Nephron progenitor cell (in vitro differentiated cells): ENCODE data around the gene DBT.

Source experiments
- DNase-seq: peaks from one replicate; pipeline ENCODE4 v3.0.0; 2021
- H3K27ac Mint-ChIP-seq: 2 replicates; pipeline ENCODE4 v1.8.0; 2021; ENCODE audit warnings: mild to moderate bottlenecking, moderate library complexity, mixed read lengths
- H3K27me3 Mint-ChIP-seq: 2 replicates; pipeline ENCODE4 v1.8.0; 2021; ENCODE audit warnings: mild to moderate bottlenecking, low read depth, mixed read lengths; ENCODE audit not compliant: poor library complexity
- H3K36me3 Mint-ChIP-seq: 2 replicates; pipeline ENCODE4 v1.8.0; 2021; ENCODE audit warnings: low read depth, mixed read lengths
- H3K4me1 Mint-ChIP-seq: 2 replicates; pipeline ENCODE4 v1.8.0; 2021; ENCODE audit warnings: mixed read lengths
- H3K4me3 Mint-ChIP-seq: 2 replicates; pipeline ENCODE4 v1.8.0; 2021; ENCODE audit warnings: mild to moderate bottlenecking, moderate library complexity, mixed read lengths
- H3K9me3 Mint-ChIP-seq: 2 replicates; pipeline ENCODE4 v1.8.0; 2021; ENCODE audit warnings: mild to moderate bottlenecking, moderate library complexity, mixed read lengths
- TF ChIP-seq, protein P1 (sequence below): fragments of 200-600 bp; sonication (generic); IDR thresholded peaks from 2 replicates; pipeline ENCODE4 v1.5.0; 2021; ENCODE audit warnings: antibody characterized with exemption

Gene DBT

DNA sequence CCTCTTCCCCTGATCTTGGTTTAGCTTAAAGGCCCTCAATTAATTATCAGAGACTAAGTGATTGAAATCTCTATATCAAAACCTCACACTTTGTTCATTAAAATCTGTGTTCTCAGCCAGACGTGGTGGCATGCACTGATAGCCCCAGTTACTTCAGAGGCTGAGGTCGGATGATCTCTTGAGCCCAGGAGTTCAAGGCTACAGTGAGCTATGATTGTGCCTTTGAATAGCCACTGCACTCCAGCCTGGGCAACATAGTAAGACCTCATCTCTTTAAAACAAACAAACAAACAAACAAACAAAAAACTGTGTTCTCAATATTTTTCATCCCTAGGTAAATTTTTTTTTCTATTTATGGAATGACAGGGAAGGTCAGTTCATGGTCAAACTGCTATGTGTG lies 98.0 kb downstream of the DBT start:
- Mint-ChIP-seq H3K4me1 (no peaks in the 10 kb centered on the region), H3K27ac (no peak overlapping the region), H3K9me3 (no peaks in the 10 kb centered on the region), H3K36me3 (peaks cover 17% of the 10 kb centered on the region), H3K4me3 (no peak overlapping the region), H3K27me3 (no peaks in the 10 kb centered on the region)
- no peak for DNase-seq
- TF ChIP-seq, protein P1, sequence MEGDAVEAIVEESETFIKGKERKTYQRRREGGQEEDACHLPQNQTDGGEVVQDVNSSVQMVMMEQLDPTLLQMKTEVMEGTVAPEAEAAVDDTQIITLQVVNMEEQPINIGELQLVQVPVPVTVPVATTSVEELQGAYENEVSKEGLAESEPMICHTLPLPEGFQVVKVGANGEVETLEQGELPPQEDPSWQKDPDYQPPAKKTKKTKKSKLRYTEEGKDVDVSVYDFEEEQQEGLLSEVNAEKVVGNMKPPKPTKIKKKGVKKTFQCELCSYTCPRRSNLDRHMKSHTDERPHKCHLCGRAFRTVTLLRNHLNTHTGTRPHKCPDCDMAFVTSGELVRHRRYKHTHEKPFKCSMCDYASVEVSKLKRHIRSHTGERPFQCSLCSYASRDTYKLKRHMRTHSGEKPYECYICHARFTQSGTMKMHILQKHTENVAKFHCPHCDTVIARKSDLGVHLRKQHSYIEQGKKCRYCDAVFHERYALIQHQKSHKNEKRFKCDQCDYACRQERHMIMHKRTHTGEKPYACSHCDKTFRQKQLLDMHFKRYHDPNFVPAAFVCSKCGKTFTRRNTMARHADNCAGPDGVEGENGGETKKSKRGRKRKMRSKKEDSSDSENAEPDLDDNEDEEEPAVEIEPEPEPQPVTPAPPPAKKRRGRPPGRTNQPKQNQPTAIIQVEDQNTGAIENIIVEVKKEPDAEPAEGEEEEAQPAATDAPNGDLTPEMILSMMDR: no peak

DNA sequence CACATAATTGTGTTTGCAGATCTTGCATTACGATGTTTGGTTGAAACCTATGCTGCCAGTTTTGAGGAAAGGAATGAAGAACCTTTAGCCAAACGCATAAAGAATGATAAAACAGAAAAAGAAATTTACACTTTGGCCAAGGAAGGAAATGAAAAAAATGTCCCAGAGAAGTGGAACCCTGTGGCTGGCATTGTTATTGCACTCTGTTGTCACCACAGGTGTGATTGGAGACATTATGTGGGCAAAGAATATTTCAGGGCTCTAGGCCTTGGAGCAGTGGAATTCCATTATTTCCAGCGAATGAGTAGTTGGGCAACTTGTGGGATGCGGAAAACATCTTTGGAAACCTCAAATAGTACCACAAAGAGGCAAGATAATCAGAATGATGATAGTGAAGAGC lies 101.8 kb downstream of the DBT start:
- H3K4me1 Mint-ChIP-seq: no peaks in the 10 kb centered on the region
- no peaks in the 10 kb centered on the region for H3K27me3 Mint-ChIP-seq
- H3K36me3 Mint-ChIP-seq: peaks cover 43% of the 10 kb centered on the region
- TF ChIP-seq, protein P1: no peak
- H3K4me3 Mint-ChIP-seq: no peak overlapping the region
- no peaks in the 10 kb centered on the region for H3K9me3 Mint-ChIP-seq
- no peak for DNase-seq
- H3K27ac Mint-ChIP-seq: no peak overlapping the region

DNA sequence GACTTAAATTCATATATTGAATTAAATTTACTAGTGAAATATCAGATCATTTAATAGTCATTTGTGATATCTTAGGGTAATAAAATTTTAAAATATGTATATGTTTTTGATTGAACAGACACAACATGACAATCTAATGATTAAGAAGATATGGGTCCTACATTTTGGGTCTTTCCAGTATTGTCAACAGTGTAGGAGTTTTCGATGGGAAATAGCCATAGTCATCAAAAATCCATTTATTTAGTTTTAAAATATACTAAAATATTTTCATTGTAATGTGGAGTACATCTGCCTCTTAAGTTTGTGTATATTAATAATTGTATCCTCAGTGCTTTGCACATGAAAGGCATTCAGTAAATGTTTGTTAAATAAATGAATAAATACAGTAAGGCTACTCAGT lies 102.7 kb downstream of the DBT start:
- TF ChIP-seq, protein P1: no peak
- Mint-ChIP-seq H3K27me3 (no peaks in the 10 kb centered on the region), H3K36me3 (peaks cover 52% of the 10 kb centered on the region), H3K27ac (no peak overlapping the region), H3K4me1 (no peaks in the 10 kb centered on the region), H3K4me3 (no peak overlapping the region), H3K9me3 (no peaks in the 10 kb centered on the region)
- no peak for DNase-seq

DNA sequence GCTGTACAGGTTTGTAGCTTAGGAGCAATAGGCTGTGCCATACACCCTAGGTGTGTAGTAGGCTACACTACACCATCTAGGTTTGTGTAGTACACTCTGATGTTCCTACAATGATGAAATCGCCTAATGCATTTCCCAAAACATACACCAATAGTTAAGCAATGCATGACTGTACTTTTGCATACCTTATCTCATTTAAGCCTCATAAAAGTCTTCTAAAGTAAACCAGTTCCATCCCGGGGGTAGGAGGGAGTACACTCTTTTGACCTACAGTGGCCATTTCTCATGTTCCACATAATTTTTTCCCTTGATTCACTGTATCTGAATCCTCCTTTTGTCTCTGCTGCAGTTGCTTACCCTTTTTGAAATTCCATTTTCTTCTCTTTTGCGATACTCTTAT lies 104.5 kb downstream of the DBT start:
- TF ChIP-seq, protein P1: no peak
- H3K27ac Mint-ChIP-seq: no peak overlapping the region
- no peaks in the 10 kb centered on the region for H3K27me3 Mint-ChIP-seq
- no peak overlapping the region for H3K4me3 Mint-ChIP-seq
- no peaks in the 10 kb centered on the region for H3K9me3 Mint-ChIP-seq
- H3K4me1 Mint-ChIP-seq: no peaks in the 10 kb centered on the region
- no peak for DNase-seq
- H3K36me3 Mint-ChIP-seq: peaks cover 58% of the 10 kb centered on the region

DNA sequence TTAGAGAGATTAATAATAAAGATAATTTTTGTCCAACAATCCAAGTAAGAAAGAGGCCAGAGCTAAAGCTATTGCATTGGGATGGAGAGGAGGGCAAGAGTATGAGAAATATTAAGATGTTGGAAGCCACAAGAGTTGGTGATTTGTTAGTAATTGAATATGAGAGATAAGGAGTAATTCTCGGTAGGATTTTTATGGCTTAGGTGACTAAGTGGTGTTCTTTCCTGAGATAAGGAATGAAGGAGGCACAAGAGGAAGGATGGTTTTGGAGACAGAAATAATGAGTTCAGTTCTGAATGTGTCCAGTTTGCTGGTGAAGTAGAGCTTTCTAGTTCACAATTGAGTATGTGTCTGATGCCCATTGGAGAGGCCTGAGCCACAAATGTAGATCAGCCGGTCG lies 107.3 kb downstream of the DBT start:
- Mint-ChIP-seq H3K27ac (no peak overlapping the region), H3K36me3 (peaks cover 66% of the 10 kb centered on the region), H3K4me1 (no peaks in the 10 kb centered on the region), H3K4me3 (no peak overlapping the region), H3K9me3 (no peaks in the 10 kb centered on the region), H3K27me3 (no peaks in the 10 kb centered on the region)
- TF ChIP-seq, protein P1: no peak
- no peak for DNase-seq

DNA sequence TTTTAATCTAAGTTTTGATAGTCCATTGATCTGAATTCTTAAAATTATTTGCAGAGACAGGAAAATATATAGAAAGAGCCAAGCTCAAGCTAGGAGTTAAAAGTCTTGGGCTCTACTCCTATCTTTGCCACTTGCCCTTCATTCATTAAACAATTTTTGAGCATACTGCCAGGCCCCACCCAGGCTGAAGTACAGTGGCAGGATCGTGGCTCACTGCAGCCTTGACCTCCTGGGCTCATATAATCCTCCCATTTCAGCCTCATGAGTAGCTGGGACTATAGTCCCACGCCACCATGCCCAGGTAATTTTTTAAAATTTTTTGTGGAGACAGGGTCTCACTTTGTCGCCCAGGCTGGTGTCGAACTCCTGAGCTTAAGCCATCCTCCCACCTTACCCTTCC lies 108.4 kb downstream of the DBT start:
- peaks cover 63% of the 10 kb centered on the region for H3K36me3 Mint-ChIP-seq
- no peaks in the 10 kb centered on the region for H3K9me3 Mint-ChIP-seq
- no peaks in the 10 kb centered on the region for H3K4me1 Mint-ChIP-seq
- H3K27me3 Mint-ChIP-seq: no peaks in the 10 kb centered on the region
- no peak for DNase-seq
- TF ChIP-seq, protein P1: no peak
- H3K4me3 Mint-ChIP-seq: no peak overlapping the region
- H3K27ac Mint-ChIP-seq: no peak overlapping the region
